ENCODE data around the gene TEX54.

GRCh38 chr11:62806611-62807121 lies 26.0 kb downstream of the TEX54 start:
- no peak for TF ChIP-seq EP300 (IDR thresholded peaks at IDR 0.05)
- no peak for TF ChIP-seq CTCF (IDR thresholded peaks at IDR 0.05)
